Natural killer cell (primary cell): ENCODE data around the gene AKAP6. TPM values are rescaled to one million over a fixed set of nuclear protein-coding genes. Genes with fewer than 3 reads are reported as not detected.

Experiments used
- ATAC-seq, 3 donors: fragments of 150-1000 bp in 2 of 3; fragments of 200-7000 bp in 1 of 3; cut with Tn5 transposase; 1 replicate in 1 of 3; 2 replicates in 2 of 3; pipeline ENCODE4 v1.10.0; 2021; ENCODE audit warnings: mild to moderate bottlenecking in 2 of 3, moderate library complexity in 2 of 3
- DNase-seq, 2 donors: peaks; one replicate each; pipeline versions ENCODE4 v3.0.0 to v3.0.0-alpha.2; 2013 to 2021; ENCODE audit warnings: mixed read lengths in 1 of 2
- H3K27ac ChIP-seq: one replicate; pipeline ENCODE4 v1.5.1; 2013; ENCODE audit warnings: mild to moderate bottlenecking, low read length
- H3K27me3 ChIP-seq: one replicate; pipeline ENCODE4 v1.6.1; 2013; ENCODE audit warnings: low read length; ENCODE audit not compliant: control insufficient read depth, insufficient read depth
- H3K36me3 ChIP-seq: one replicate; pipeline ENCODE4 v1.6.1; 2013; ENCODE audit warnings: low read length; ENCODE audit not compliant: control insufficient read depth, insufficient read depth
- H3K4me1 ChIP-seq: one replicate; pipeline ENCODE4 v1.6.1; 2013; ENCODE audit warnings: low read length; ENCODE audit not compliant: control insufficient read depth, insufficient read depth
- H3K4me3 ChIP-seq: one replicate; pipeline ENCODE4 v1.5.1; 2013; ENCODE audit warnings: low read length
- H3K9me3 ChIP-seq: one replicate; pipeline ENCODE4 v1.6.1; 2013; ENCODE audit warnings: low read length; ENCODE audit not compliant: control insufficient read depth, insufficient read depth
- H3K27ac Mint-ChIP-seq, 2 donors: one replicate each; pipeline ENCODE4 v1.8.0; 2022; ENCODE audit warnings: mild to moderate bottlenecking in 2 of 2, mixed read lengths in 2 of 2, moderate library complexity in 1 of 2
- H3K27me3 Mint-ChIP-seq, 2 donors: one replicate each; pipeline ENCODE4 v1.8.0; 2022; ENCODE audit warnings: low read depth in 2 of 2, mixed read lengths in 2 of 2
- H3K36me3 Mint-ChIP-seq: one replicate; pipeline ENCODE4 v1.8.0; 2022; ENCODE audit warnings: mixed read lengths
- H3K4me1 Mint-ChIP-seq, 2 donors: one replicate each; pipeline ENCODE4 v1.8.0; 2022; ENCODE audit warnings: mixed read lengths in 2 of 2
- H3K4me3 Mint-ChIP-seq: one replicate; pipeline ENCODE4 v1.8.0; 2022; ENCODE audit warnings: mild to moderate bottlenecking, moderate library complexity, mixed read lengths
- H3K9me3 Mint-ChIP-seq, 2 donors: one replicate each; pipeline ENCODE4 v1.8.0; 2022; ENCODE audit warnings: mixed read lengths in 2 of 2
- CTCF ChIP-seq: fragments of 200-600 bp; IDR thresholded peaks from one replicate; pipeline ENCODE4 v1.8.0; 2022; ENCODE audit warnings: antibody characterized with exemption
- WGBS: methylation state at CpG from one replicate; pipeline ENCODE4 v1.1.7; 2013; ENCODE audit warnings: missing lambda C conversion rate; ENCODE audit not compliant: insufficient coverage; 5-methylcytosine and 5-hydroxymethylcytosine counted together
- intact Hi-C: fragments of 100-400 bp; cut with micrococcal nuclease; formaldehyde crosslinking; loops from one replicate; pipeline ENCODE4 v1.14.2; 2022
- total RNA-seq, 4 donors: library from RNA; stranded (reverse); fragments of 120-200 nt in 1 of 4; gene quantifications; one replicate each; pipeline versions ENCODE4 v1.2.3 to v1.2.4, GENCODE V29; 2013 to 2022

AKAP6 gene
- total RNA-seq, 3 donors from 2014 or later (not counting 1 experiment from before 2014, with no cell fraction given) = 0.21 to 1.3 (median 0.80) TPM

- no peak for DNase-seq
- H3K4me3 Mint-ChIP-seq = no peak overlapping the region
- no peaks in the 10 kb centered on the region for H3K4me1 Mint-ChIP-seq
- no peaks in the 10 kb centered on the region for H3K9me3 ChIP-seq
- no peaks in the 10 kb centered on the region for H3K27me3 ChIP-seq
- H3K27ac ChIP-seq = no peak overlapping the region
- H3K27me3 Mint-ChIP-seq = no peaks in the 10 kb centered on the region
- intact Hi-C loops = no loop called here
- no peaks in the 10 kb centered on the region for H3K36me3 ChIP-seq
- no peak for TF ChIP-seq CTCF
- no peak for ATAC-seq
- no peak overlapping the region for H3K27ac Mint-ChIP-seq
- 96% methylated on average over 2 of the region's 3 CpGs for WGBS
- H3K4me1 ChIP-seq = no peaks in the 10 kb centered on the region
- no peaks in the 10 kb centered on the region for H3K9me3 Mint-ChIP-seq
- no peak overlapping the region for H3K4me3 ChIP-seq
- no peaks in the 10 kb centered on the region for H3K36me3 Mint-ChIP-seq
Observed at GRCh38 chr14:32510815-32511214, 181.7 kb downstream of the AKAP6 start.

GRCh38 chr14:32512348-32512747 is 183.2 kb downstream of the AKAP6 start:
- DNase-seq (no peak), ATAC-seq (no peak)
- H3K4me1 ChIP-seq = no peaks in the 10 kb centered on the region
- no peaks in the 10 kb centered on the region for H3K9me3 Mint-ChIP-seq
- H3K9me3 ChIP-seq = no peaks in the 10 kb centered on the region
- intact Hi-C loops = no loop called here
- H3K27me3 Mint-ChIP-seq = no peaks in the 10 kb centered on the region
- H3K4me3 ChIP-seq = no peak overlapping the region
- H3K27me3 ChIP-seq = no peaks in the 10 kb centered on the region
- H3K4me1 Mint-ChIP-seq = no peaks in the 10 kb centered on the region
- H3K4me3 Mint-ChIP-seq = no peak overlapping the region
- TF ChIP-seq CTCF = no peak
- 49% methylated on average over 2 of the region's 3 CpGs for WGBS
- no peak overlapping the region for H3K27ac ChIP-seq
- no peak overlapping the region for H3K27ac Mint-ChIP-seq
- H3K36me3 ChIP-seq = no peaks in the 10 kb centered on the region
- no peaks in the 10 kb centered on the region for H3K36me3 Mint-ChIP-seq

GRCh38 chr14:32512813-32513212 is 183.7 kb downstream of the AKAP6 start:
- H3K27me3 Mint-ChIP-seq = no peaks in the 10 kb centered on the region
- TF ChIP-seq CTCF = no peak
- H3K4me3 Mint-ChIP-seq = no peak overlapping the region
- DNase-seq = no peak
- no peaks in the 10 kb centered on the region for H3K36me3 ChIP-seq
- no peak overlapping the region for H3K27ac Mint-ChIP-seq
- no peak overlapping the region for H3K27ac ChIP-seq
- H3K4me1 Mint-ChIP-seq = no peaks in the 10 kb centered on the region
- no peaks in the 10 kb centered on the region for H3K4me1 ChIP-seq
- H3K27me3 ChIP-seq = no peaks in the 10 kb centered on the region
- intact Hi-C loops = no loop called here
- H3K36me3 Mint-ChIP-seq = no peaks in the 10 kb centered on the region
- ATAC-seq = no peak
- no peaks in the 10 kb centered on the region for H3K9me3 Mint-ChIP-seq
- no peak overlapping the region for H3K4me3 ChIP-seq
- no peaks in the 10 kb centered on the region for H3K9me3 ChIP-seq

GRCh38 chr14:32513571-32514009 is 184.5 kb downstream of the AKAP6 start:
- Histone ChIP-seq H3K27ac (no peak overlapping the region), H3K4me1 (no peaks in the 10 kb centered on the region), H3K9me3 (no peaks in the 10 kb centered on the region), H3K27me3 (no peaks in the 10 kb centered on the region), H3K36me3 (no peaks in the 10 kb centered on the region), H3K4me3 (no peak overlapping the region)
- H3K27ac Mint-ChIP-seq = no peak overlapping the region
- no peak for TF ChIP-seq CTCF
- DNase-seq = no peak
- intact Hi-C loops = no loop called here
- H3K27me3 Mint-ChIP-seq = no peaks in the 10 kb centered on the region
- ATAC-seq = no peak
- WGBS = no CpG with 5 or more reads among the region's 1 CpG
- H3K4me1 Mint-ChIP-seq = no peaks in the 10 kb centered on the region
- H3K9me3 Mint-ChIP-seq = peaks cover 0 to 5% of the 10 kb centered on the region in 2 donors
- H3K4me3 Mint-ChIP-seq = no peak overlapping the region
- no peaks in the 10 kb centered on the region for H3K36me3 Mint-ChIP-seq
